CD1c-positive myeloid dendritic cell (primary cell): ENCODE measurements around the gene ZIC5.
"Not testable (repeated sequence)": the region's sequence is repeated elsewhere in the genome, so short reads cannot be mapped to it uniquely, and the experiment has no call there.

ENCODE experiments used
- DNase-seq: peaks from one replicate; pipeline ENCODE4 v3.0.0-alpha.2; 2016; ENCODE audit errors: extremely low spot score

Gene ZIC5

GRCh38 chr13:99960663-99961311 is 10.8 kb downstream of the ZIC5 start:
- no peak for DNase-seq

GRCh38 chr13:99959540-99960230 is 11.9 kb downstream of the ZIC5 start:
- DNase-seq: no peak

- no peak for DNase-seq
These were observed 12.4 kb downstream of the ZIC5 start for GRCh38 chr13:99959127-99959539.

- DNase-seq: no peak
These were observed 13.0 kb downstream of the ZIC5 start for GRCh38 chr13:99958406-99959126.

GRCh38 chr13:99956473-99957349 is 14.9 kb downstream of the ZIC5 start:
- DNase-seq: no peak

DNA sequence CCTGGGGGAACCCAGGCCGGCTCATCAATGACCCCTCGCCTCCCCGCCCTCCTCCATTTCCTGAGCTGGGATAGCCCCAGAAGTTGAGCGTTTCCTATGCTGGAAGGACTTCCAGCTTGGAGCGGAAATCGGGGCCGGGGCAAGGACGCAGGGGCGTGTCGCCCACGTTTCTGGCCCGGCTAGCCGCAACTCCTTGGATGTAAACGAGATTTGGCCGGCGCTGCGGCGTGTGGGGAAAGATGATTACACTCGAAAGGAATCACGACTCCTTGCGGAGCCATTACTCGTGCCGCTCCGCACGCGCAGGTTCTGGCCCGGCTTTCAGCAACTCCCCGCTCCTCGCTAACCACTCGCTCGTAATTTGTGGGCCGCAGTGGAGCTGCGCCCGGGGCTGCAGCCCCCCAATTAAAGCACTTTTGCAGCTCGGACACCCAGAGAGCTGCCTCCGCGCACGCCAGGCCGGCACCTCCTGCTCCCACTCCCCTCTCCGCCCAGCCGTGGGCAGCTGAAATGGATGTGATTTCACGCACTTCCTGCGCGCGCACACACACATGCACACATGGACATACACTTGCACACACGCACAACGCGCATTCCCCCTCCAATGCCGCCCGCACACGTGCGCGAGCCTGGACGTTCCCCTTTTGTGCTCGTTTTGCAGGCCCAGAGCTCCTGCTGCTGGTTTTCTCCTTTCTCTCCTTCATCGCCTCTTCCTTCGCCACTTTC is 15.7 kb downstream of the ZIC5 start:
- no peak for DNase-seq

DNA sequence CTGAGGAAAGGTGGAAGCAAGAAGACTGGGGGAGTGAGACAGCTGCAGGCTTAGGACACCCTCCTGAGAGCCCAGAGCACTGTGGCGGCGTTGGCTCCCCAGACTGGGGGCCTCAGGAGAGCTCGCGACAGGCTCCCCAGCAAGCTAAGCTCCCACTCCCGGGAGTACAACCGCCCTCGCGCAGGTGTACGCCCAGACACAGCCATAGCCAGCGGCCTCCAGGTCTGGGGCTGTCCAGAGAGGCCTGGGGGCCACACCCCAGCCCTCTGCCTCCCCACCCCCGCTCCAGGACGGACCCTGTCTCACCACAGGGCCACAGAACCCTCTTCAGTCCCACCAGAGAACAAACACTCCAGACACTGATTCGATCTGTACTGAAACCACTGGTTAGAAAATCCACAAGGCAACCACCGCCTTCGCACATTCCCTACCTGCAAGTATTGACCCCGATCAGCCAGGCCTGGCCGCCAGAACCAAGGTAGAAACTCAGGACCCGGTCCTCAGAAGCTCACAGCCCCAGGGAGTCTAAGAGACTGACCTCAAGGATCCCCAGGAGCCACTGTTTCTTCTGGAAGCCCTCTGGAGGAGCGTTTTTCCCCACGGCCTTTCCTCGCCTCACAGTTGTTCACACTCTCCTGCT is 16.3 kb downstream of the ZIC5 start:
- DNase-seq: no peak

DNA sequence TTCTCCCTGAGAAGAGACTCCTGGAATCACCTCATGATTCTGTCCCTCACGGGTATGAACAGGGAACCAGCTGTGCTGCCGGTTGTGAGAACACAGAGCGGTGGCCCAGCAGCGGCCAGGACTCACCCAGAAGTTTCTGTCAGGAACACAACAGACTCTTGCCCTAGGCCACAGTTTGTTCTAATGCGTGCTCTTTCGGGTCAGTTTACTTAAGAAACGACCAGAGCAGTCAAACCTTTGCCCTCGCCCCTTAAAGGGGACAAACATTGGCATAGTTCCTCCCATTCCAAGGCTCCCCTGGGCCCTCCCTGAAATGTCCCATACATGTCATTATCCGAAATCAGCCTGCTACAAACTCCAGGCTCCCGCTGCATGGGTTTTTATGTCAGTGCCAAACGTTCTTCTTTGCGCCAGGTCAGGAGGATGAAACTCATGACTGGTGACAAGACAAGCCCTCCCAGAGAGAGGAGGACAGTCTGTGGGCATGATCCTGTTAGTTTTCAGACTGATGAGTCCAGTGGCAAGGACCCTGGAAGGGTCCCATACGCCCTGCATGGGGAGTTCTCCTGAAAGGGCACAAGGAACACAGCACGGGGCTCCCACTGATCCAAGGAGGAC is 18.3 kb downstream of the ZIC5 start:
- no peak for DNase-seq

- not testable (repeated sequence) for DNase-seq
These were observed 19.9 kb downstream of the ZIC5 start for GRCh38 chr13:99951666-99952065.

GRCh38 chr13:99949679-99950413 is 21.7 kb downstream of the ZIC5 start:
- DNase-seq: no peak

DNA sequence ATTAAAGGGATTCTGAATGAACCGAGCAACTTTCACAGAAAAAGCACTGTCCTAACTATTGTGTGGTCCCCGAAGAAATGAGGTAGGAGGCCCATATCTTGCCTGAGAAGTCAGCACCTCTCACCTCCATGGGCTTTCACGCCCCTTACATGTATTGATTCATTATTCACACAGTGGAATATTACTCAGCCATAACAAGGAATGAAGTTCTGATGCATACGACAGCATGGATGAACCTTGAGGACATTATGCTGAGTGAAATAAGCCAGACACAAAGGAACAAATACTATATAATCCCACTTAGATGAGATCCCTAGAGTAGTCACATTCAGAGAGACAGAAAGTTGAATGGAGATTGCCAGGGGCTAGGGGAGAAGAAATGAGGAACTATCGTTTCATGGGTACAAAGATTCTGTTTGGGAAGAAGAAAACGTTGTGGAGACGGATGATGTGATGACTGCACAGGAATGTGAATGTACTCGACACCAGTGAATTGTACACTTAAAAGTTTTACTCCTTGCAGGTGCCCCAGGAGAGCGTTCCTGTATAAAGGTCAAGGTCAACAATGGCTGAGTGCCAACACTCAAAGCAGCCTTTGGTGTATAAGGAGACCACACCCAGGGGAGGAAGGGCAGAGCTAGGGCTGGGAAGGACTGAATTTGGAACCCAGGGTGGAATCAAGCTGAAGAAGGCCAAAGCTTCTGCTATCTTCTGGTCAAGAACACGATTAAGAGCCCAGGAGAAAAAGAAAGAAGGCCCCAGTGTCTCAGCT is 22.5 kb downstream of the ZIC5 start:
- no peak for DNase-seq

DNA sequence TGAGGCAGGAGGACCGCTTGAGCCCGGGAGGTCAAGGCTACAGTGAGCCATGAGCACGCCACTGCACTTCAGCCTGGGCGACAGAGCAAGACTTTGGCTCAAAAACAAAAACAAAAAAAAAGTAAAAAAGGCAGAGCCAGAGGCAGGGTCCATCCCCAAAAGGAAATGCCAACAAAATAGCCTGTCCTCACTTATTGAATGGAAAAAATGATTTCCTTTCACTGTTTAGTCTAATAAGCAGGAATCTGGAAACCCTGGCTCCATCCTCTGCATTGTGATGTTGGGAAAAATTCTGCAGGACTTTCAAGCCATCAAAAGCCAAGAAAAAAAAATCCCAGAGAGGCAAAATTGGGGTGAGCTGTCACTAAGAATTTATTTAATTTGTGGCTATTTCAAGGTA is 23.2 kb downstream of the ZIC5 start:
- DNase-seq: no peak

DNA sequence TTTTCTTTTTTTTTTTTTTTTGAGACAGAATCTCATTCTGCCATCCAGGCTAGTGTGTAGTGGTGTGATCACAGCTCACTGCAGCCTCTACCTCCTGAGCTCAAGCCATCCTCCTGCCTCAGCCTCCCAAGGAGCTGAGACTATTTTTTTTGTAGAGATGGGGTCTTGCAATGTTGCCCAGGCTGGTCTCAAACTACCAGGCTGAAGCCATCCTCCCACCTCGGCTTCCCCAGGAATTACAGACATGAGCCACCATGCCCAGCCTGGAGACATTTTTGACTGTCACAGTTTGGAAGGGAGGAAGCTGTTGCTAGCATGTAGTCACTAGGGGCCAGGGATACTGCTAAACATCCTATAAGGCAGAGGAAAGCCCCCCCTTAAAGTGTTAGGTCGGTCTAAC is 23.9 kb downstream of the ZIC5 start:
- no peak for DNase-seq

GRCh38 chr13:99945515-99945914 is 26.1 kb downstream of the ZIC5 start:
- DNase-seq: not testable (repeated sequence)

- DNase-seq: no peak
These were observed 27.0 kb downstream of the ZIC5 start for GRCh38 chr13:99944606-99945005.

GRCh38 chr13:99944102-99944501 is 27.5 kb downstream of the ZIC5 start:
- DNase-seq: no peak

- no peak for DNase-seq
These were observed 29.7 kb downstream of the ZIC5 start for GRCh38 chr13:99941911-99942310.

DNA sequence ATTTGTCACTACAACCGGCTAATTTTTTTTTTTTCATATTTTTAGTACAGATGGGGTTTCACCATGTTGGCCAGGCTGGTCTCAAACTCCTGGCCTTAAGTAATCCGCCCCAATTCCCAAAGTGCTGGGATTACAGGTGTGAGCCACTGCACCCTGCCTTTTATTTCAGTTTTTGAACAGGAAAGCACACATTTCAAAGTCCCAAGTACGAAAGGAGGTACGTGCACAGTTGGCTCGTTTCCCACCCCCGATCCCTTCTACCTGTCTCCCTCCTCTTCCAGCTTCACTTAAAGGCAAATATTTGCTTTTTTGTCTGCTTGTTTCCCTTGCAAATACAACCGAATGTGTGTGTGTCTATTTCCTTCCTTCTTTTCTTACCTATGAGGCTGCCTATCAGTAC is 30.5 kb downstream of the ZIC5 start:
- no peak for DNase-seq

DNA sequence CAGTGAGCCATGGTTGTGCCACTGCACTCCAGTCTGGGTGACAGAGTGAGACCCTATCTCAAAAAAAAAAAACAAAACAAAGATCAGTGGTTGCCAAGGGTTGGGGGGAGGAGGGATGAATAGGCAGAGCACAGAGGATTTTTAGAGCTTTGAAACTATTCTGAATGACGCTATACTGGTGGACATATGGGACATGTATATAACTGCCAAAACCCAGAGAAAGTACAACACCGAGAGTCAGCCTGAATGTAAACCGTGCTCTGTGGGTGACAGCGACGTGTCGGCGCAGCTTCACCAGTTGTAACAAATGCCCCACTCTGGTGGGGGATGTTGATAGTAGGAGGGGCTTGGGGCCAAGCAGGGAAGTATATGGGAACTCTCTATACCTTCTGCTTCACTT is 32.9 kb downstream of the ZIC5 start:
- DNase-seq: no peak
